K562 (cell line): ENCODE data around the gene AQP4. TPM values are rescaled to one million over a fixed set of nuclear protein-coding genes. Genes with fewer than 3 reads are reported as not detected.

Source experiments
- ATAC-seq: fragments of 200-7000 bp; cut with Tn5 transposase; 3 replicates; pipeline ENCODE4 v1.9.1; 2020; ENCODE audit warnings: moderate library complexity
- BruUV-seq: library from RNA; stranded (reverse); fragments of 400-500 nt; replicated peaks from 2 replicates; lab custom pipeline; 2021; lab: Mats Ljungman, UMichigan
- CTCF ChIA-PET: fragments of 300-600 bp; formaldehyde crosslinking; extraction: SDS; loops from one replicate; lab custom pipeline; 2021; ENCODE audit warnings: low intra/inter-chr PET ratio; lab: Yijun Ruan, JAX
- POLR2A ChIA-PET: fragments of 300-600, 350-650 bp; sonication (Branson Sonifier 250); formaldehyde crosslinking; extraction: SDS; loops from one replicate; lab custom pipeline; 2021; ENCODE audit warnings: antibody characterized with exemption, inconsistent platforms; lab: Yijun Ruan, JAX
- DNase-seq, 4 experiments: peaks; one replicate each; pipeline versions ENCODE4 v3.0.0 to v3.0.0-alpha.2; 2011 to 2018; ENCODE audit warnings: low spot score in 3 of 4, mixed read lengths in 3 of 4; ENCODE audit errors: extremely low read depth in 1 of 4
- FAIRE-seq: peaks from 2 replicates; lab custom pipeline; 2011; peaks lifted over from hg19 to GRCh38; lab: Jason Lieb, UNC
- H2AFZ ChIP-seq: 2 replicates; pipeline ENCODE4 v1.6.0; 2011; ENCODE audit warnings: low read depth, low read length, control low read depth, inconsistent platforms
- H3K27ac ChIP-seq: fragments of 200-600 bp; 3 replicates; pipeline ENCODE4 v1.8.0; 2011; ENCODE audit warnings: low read depth, mild to moderate bottlenecking, control low read depth, inconsistent platforms, low read length, moderate library complexity, mixed read lengths; ENCODE audit errors: extremely low read depth
- H3K27me3 ChIP-seq, 2 experiments: fragments of 300-600 bp in 1 of 2; 2 replicates in 1 of 2; 3 replicates in 1 of 2; pipeline versions ENCODE4 v1.6.0 to v1.8.0; 2011; ENCODE audit warnings: inconsistent platforms in 2 of 2, low read length in 2 of 2, mild to moderate bottlenecking in 1 of 2, mixed read lengths in 1 of 2, moderate library complexity in 1 of 2; ENCODE audit not compliant: control insufficient read depth in 2 of 2, insufficient read depth in 2 of 2
- H3K36me3 ChIP-seq: fragments of 300-600 bp; 3 replicates; pipeline ENCODE4 v1.8.0; 2011; ENCODE audit warnings: mild to moderate bottlenecking, low read length, inconsistent platforms; ENCODE audit not compliant: control insufficient read depth, insufficient read depth
- H3K4me1 ChIP-seq, 2 experiments: fragments of 200-600 bp in 1 of 2; replicated peaks in 1 of 2; 2 replicates in 1 of 2; 3 replicates in 1 of 2; pipeline versions ENCODE4 v1.5.1 to v1.8.0; 2011; ENCODE audit warnings: inconsistent platforms in 2 of 2, low read length in 2 of 2, mild to moderate bottlenecking in 1 of 2, mixed read lengths in 1 of 2, moderate library complexity in 1 of 2; ENCODE audit not compliant: control insufficient read depth in 2 of 2, insufficient read depth in 2 of 2
- H3K4me2 ChIP-seq: 2 replicates; pipeline ENCODE4 v1.6.1; 2011; ENCODE audit warnings: low read length, control low read depth, inconsistent platforms, mixed read lengths; ENCODE audit not compliant: insufficient read depth
- H3K4me3 ChIP-seq: fragments of 200-600 bp; sonication (generic), shearing (Covaris generic); 2 replicates; pipeline ENCODE4 v1.5.1; 2016; ENCODE audit warnings: control low read depth, inconsistent platforms
- H3K79me2 ChIP-seq: fragments of 200-600 bp; 3 replicates; pipeline ENCODE4 v1.8.0; 2011; ENCODE audit warnings: low read length, inconsistent platforms; ENCODE audit not compliant: control insufficient read depth, insufficient read depth
- H3K9ac ChIP-seq, 2 experiments: 2 replicates each; pipeline versions ENCODE4 v1.6.0 to v1.6.1; 2011; ENCODE audit warnings: low read depth in 2 of 2, low read length in 2 of 2, control low read depth in 1 of 2, inconsistent platforms in 1 of 2, mild to moderate bottlenecking in 1 of 2, mixed read lengths in 1 of 2; ENCODE audit not compliant: insufficient read depth in 1 of 2
- H3K9me1 ChIP-seq: one replicate; pipeline ENCODE4 v1.6.0; 2011; ENCODE audit warnings: inconsistent platforms, mild to moderate bottlenecking, low read length, moderate library complexity; ENCODE audit not compliant: control insufficient read depth, insufficient read depth
- H3K9me3 ChIP-seq: replicated peaks from 2 replicates; pipeline ENCODE4 v1.5.1; 2011; ENCODE audit warnings: low read depth, low read length, inconsistent platforms; ENCODE audit not compliant: control insufficient read depth, insufficient read depth
- H4K20me1 ChIP-seq: replicated peaks from 2 replicates; pipeline ENCODE4 v1.6.1; 2011; ENCODE audit warnings: low read length, inconsistent platforms, mixed read lengths; ENCODE audit not compliant: control insufficient read depth, insufficient read depth
- BRD4 ChIP-seq: fragments of 200-600 bp; sonication (generic); IDR thresholded peaks from 2 replicates; pipeline ENCODE4 v1.6.1; 2017; ENCODE audit warnings: inconsistent platforms
- HNRNPUL1 ChIP-seq: fragments of 200-400 bp; formaldehyde crosslinking; IDR thresholded peaks from 2 replicates; pipeline ENCODE4 v1.6.1; 2017; ENCODE audit warnings: low read length
- KAT7 ChIP-seq: sonication (generic); formaldehyde crosslinking; IDR thresholded peaks from 2 replicates; pipeline ENCODE4 v1.8.0; 2022; ENCODE audit warnings: missing genetic modification reagents, mild to moderate bottlenecking, borderline replicate concordance
- PYGO2 ChIP-seq: fragments of 450-650 bp; IDR thresholded peaks from 2 replicates; pipeline ENCODE4 v1.6.1; 2016; ENCODE audit warnings: mild to moderate bottlenecking, missing genetic modification characterization, moderate library complexity, missing compliant biosample characterization
- WGBS: fragments of 100-300 bp; shearing (Covaris generic); methylation state at CpG from one replicate; pipeline ENCODE4 v1.1.6; 2016; ENCODE audit warnings: low coverage, mixed read lengths; ENCODE audit not compliant: insufficient coverage; ENCODE audit errors: missing lambda C conversion rate; 5-methylcytosine and 5-hydroxymethylcytosine counted together
- in situ Hi-C: fragments of 300-500 bp; cut with MboI; formaldehyde crosslinking; loops from 4 replicates; pipeline ENCODE4 v1.15.0; 2018; ENCODE audit warnings: inconsistent platforms, mixed read lengths
- intact Hi-C: fragments of 100-400 bp; cut with micrococcal nuclease; formaldehyde crosslinking; loops from 2 replicates; pipeline ENCODE4 v1.14.2; 2022
- polyA plus RNA-seq, 8 experiments: library from polyadenylated mRNA; depleted of rRNA in 4 of 8; stranded (reverse) in 5 of 8; unstranded in 3 of 8; fragments of >200 nt; fragmentation: Nextera tagmentation in 2 of 8; fragmentation: Illumina TruSeq in 1 of 8; extraction: Ambion mirVana in 2 of 8; extraction: Trizol in 1 of 8; gene quantifications; 2 replicates each; pipeline versions ENCODE4 v1.2.1 to v1.2.3, GENCODE V29; 2011 to 2014; ENCODE audit warnings: inconsistent platforms in 1 of 8, missing spikeins in 1 of 8
- total RNA-seq, 7 experiments: library from RNA; depleted of rRNA in 6 of 7; stranded (reverse); fragments of >200 nt in 6 of 7; fragmentation: Illumina TruSeq in 2 of 7; extraction: Trizol in 2 of 7; gene quantifications; 2 replicates each; pipeline versions ENCODE4 v1.2.1 to v1.2.3, GENCODE V29; 2011 to 2021; ENCODE audit warnings: low replicate concordance in 1 of 7
- TF ChIP-seq, protein P1 (sequence below): fragments of 250-450 bp; sonication (Bioruptor Pico); IDR thresholded peaks from 2 replicates; pipeline ENCODE4 v1.5.1; 2021; ENCODE audit warnings: mild to moderate bottlenecking
- TF ChIP-seq, protein P2 (sequence below): fragments of 450-650 bp; IDR thresholded peaks from 2 replicates; pipeline ENCODE4 v1.6.1; 2016; ENCODE audit warnings: borderline replicate concordance

AQP4 gene
- total and polyA plus RNA-seq, 9 of the 15 experiments (the other 6 are each of a cell fraction or from before 2014, with no cell fraction given), result 0.31 TPM; not detected in 8

DNA sequence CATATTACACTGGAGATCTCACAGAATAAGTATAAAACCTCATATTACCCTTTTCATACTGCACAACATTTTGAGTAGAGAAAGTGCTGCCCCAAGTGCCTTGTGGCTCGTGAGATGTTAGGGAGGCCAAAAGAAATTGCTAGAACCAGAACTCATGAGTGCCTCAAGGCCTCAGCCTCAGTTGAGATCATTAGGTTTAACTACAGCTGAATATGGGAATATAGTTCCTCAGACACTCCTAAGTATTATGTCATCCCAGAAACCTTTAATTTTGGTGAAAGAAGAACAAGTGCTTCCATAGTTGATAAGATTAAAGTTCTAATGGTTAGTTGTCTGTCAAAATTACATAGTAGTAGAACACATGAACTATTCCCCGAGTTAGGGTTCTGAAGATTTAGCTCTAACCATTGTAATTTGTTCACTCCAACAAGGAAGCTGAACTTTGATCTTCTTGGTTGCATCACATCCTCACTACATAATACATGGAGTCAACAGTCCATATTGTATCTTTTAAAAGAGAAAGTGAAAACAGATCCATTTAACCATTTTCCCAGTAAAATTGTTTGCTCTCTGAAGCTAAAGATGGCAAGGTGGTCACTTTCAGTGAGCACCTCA lies 9.6 kb upstream of the AQP4 start:
- TF ChIP-seq, protein P1, sequence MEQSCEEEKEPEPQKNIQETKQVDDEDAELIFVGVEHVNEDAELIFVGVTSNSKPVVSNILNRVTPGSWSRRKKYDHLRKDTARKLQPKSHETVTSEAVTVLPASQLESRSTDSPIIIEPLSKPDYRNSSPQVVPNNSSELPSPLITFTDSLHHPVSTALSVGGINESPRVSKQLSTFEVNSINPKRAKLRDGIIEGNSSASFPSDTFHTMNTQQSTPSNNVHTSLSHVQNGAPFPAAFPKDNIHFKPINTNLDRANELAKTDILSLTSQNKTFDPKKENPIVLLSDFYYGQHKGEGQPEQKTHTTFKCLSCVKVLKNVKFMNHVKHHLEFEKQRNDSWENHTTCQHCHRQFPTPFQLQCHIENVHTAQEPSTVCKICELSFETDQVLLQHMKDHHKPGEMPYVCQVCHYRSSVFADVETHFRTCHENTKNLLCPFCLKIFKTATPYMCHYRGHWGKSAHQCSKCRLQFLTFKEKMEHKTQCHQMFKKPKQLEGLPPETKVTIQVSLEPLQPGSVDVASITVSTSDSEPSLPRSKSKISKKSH (CRISPR knock-in tag), result no peak
- TF ChIP-seq PYGO2 (tag) (no peak), BRD4 (no peak), HNRNPUL1 (no peak), KAT7 (CRISPR knock-in tag) (no peak)
- TF ChIP-seq, protein P2, sequence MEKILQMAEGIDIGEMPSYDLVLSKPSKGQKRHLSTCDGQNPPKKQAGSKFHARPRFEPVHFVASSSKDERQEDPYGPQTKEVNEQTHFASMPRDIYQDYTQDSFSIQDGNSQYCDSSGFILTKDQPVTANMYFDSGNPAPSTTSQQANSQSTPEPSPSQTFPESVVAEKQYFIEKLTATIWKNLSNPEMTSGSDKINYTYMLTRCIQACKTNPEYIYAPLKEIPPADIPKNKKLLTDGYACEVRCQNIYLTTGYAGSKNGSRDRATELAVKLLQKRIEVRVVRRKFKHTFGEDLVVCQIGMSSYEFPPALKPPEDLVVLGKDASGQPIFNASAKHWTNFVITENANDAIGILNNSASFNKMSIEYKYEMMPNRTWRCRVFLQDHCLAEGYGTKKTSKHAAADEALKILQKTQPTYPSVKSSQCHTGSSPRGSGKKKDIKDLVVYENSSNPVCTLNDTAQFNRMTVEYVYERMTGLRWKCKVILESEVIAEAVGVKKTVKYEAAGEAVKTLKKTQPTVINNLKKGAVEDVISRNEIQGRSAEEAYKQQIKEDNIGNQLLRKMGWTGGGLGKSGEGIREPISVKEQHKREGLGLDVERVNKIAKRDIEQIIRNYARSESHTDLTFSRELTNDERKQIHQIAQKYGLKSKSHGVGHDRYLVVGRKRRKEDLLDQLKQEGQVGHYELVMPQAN, result no peak
- in situ Hi-C loops (no loop called here), intact Hi-C loops (no loop called here)
- Histone ChIP-seq H3K4me3 (no peak overlapping the region), H3K9me1 (no peaks in the 10 kb centered on the region), H3K4me2 (no peak overlapping the region), H3K9me3 (no peaks in the 10 kb centered on the region), H3K79me2 (no peaks in the 10 kb centered on the region), H3K27me3 (no peaks in the 10 kb centered on the region), H3K27ac (no peak overlapping the region), H4K20me1 (no peaks in the 10 kb centered on the region), H3K9ac (no peak overlapping the region), H2AFZ (no peak overlapping the region), H3K4me1 (no peaks in the 10 kb centered on the region), H3K36me3 (no peaks in the 10 kb centered on the region)
- ATAC-seq (no peak), DNase-seq (no peak), FAIRE-seq (no peak)
- BruUV-seq, result no TSS peak
- ChIA-PET POLR2A (no interaction called here), CTCF (no interaction called here)
- 0% methylated on average over 2 of the region's 2 CpGs for WGBS
